ENCODE measurements around the gene VAV2.
"Not testable (repeated sequence)": the region's sequence is repeated elsewhere in the genome, so short reads cannot be mapped to it uniquely, and the experiment has no call there.

Gene VAV2

GRCh38 chr9:133938753-133939152 is 53.4 kb downstream of the VAV2 start:
- no peak for DNase-seq (ENCODE audit: low read depth in 1 of 2, low spot score in 1 of 2)

- DNase-seq (ENCODE audit: low read depth in 1 of 2, low spot score in 1 of 2) = no peak
Measured at GRCh38 chr9:133938086-133938485, 54.0 kb downstream of the VAV2 start.

GRCh38 chr9:133937120-133937519 is 55.0 kb downstream of the VAV2 start:
- DNase-seq (ENCODE audit: low read depth in 1 of 2, low spot score in 1 of 2) = no peak

- DNase-seq (ENCODE audit: low read depth in 1 of 2, low spot score in 1 of 2) = no peak
Measured at GRCh38 chr9:133935328-133936005, 56.7 kb downstream of the VAV2 start.

GRCh38 chr9:133934482-133935232 is 57.5 kb downstream of the VAV2 start:
- DNase-seq (ENCODE audit: low read depth in 1 of 2, low spot score in 1 of 2) = no peak

- DNase-seq (ENCODE audit: low read depth in 1 of 2, low spot score in 1 of 2) = no peak
Measured at GRCh38 chr9:133933426-133934026, 58.6 kb downstream of the VAV2 start.

GRCh38 chr9:133932633-133933032 is 59.5 kb downstream of the VAV2 start:
- DNase-seq (ENCODE audit: low read depth in 1 of 2, low spot score in 1 of 2) = no peak

- DNase-seq (ENCODE audit: low read depth in 1 of 2, low spot score in 1 of 2) = no peak
Measured at GRCh38 chr9:133932181-133932580, 59.9 kb downstream of the VAV2 start.

GRCh38 chr9:133930682-133931485 is 61.2 kb downstream of the VAV2 start:
- no peak for DNase-seq (ENCODE audit: low read depth in 1 of 2, low spot score in 1 of 2)

- no peak for DNase-seq (ENCODE audit: low read depth in 1 of 2, low spot score in 1 of 2)
Measured at GRCh38 chr9:133930046-133930681, 62.0 kb downstream of the VAV2 start.

GRCh38 chr9:133929599-133929998 is 62.5 kb downstream of the VAV2 start:
- DNase-seq (ENCODE audit: low read depth in 1 of 2, low spot score in 1 of 2) = no peak

GRCh38 chr9:133928248-133928764 is 63.8 kb downstream of the VAV2 start:
- no peak for DNase-seq (ENCODE audit: low read depth in 1 of 2, low spot score in 1 of 2)

GRCh38 chr9:133927041-133927440 is 65.1 kb downstream of the VAV2 start:
- no peak for DNase-seq (ENCODE audit: low read depth in 1 of 2, low spot score in 1 of 2)

GRCh38 chr9:133926165-133926856 is 65.8 kb downstream of the VAV2 start:
- no peak for DNase-seq (ENCODE audit: low read depth in 1 of 2, low spot score in 1 of 2)

- DNase-seq (ENCODE audit: low read depth in 1 of 2, low spot score in 1 of 2) = no peak
Measured at GRCh38 chr9:133924453-133924852, 67.7 kb downstream of the VAV2 start.

- DNase-seq (ENCODE audit: low read depth in 1 of 2, low spot score in 1 of 2) = not testable (repeated sequence)
Measured at GRCh38 chr9:133923608-133924007, 68.5 kb downstream of the VAV2 start.

GRCh38 chr9:133921866-133922265 is 70.3 kb downstream of the VAV2 start:
- no peak for DNase-seq (ENCODE audit: low read depth in 1 of 2, low spot score in 1 of 2)

GRCh38 chr9:133920471-133920870 is 71.7 kb downstream of the VAV2 start:
- DNase-seq (ENCODE audit: low read depth in 1 of 2, low spot score in 1 of 2) = no peak

GRCh38 chr9:133919253-133920115 is 72.6 kb downstream of the VAV2 start:
- DNase-seq (ENCODE audit: low read depth in 1 of 2, low spot score in 1 of 2) = no peak
